HG03039 (cell line): ENCODE results near the gene SLC35E1.
"Not testable (repeated sequence)": the region's sequence is repeated elsewhere in the genome, so short reads cannot be mapped to it uniquely, and the experiment has no call there.

ENCODE experiments used
- ATAC-seq: cut with Tn5 transposase; IDR thresholded peaks from one replicate; pipeline ENCODE4 v1.9.1; 2021; ENCODE audit warnings: mild to moderate bottlenecking, moderate library complexity; ENCODE audit not compliant: unreplicated experiment

The SLC35E1 gene

DNA sequence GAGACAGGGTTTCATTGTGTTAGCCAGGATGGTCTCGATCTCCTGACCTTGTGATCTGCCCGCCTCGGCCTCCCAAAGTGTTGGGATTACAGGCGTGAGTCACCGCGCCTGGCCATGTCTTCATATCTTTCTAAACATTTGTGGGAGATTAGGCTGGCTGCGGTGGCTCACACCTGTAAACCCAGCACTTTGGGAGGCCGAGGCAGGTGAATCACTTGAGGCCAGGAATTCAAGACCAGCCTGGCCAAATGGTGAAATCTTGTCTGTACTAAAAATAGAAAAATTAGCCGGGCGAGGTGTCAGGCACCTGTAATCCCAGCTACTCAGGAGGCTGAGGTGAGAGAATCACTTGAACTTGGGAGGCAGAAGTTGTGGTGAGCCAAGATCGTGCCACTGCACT is 66.1 kb downstream of the SLC35E1 start:
- not testable (repeated sequence) for ATAC-seq

DNA sequence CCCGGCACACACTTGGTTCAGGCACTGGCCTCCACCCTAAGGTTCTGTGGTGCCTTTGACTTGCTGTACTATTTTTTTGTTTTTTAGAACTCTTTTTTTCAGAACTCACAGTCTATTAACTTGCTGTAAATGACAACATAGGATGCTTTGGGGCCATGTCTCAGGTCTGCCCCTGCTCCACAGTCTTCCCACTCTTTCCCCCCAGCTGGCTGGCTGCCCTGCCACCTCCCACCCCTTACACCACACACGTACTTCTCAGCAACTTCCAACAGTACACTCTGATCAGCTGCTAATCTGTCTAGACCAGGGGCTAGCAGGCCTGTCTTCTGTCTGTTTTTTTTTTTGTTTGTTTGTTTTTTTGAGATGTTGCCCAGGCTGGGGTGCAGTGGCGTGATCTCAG is 67.9 kb downstream of the SLC35E1 start:
- ATAC-seq = no peak
